MM.1S (cell line): ENCODE data around the gene PRELID2.

Experiments
- DNase-seq: peaks from one replicate; pipeline ENCODE4 v3.0.0-alpha.2; 2015
- H2AFZ ChIP-seq: fragments of 300-600 bp; sonication (generic); 2 replicates; pipeline ENCODE4 v1.6.0; 2016; ENCODE audit warnings: antibody characterized with exemption, low read length
- H3F3A ChIP-seq: fragments of 300-600 bp; sonication (generic); 2 replicates; pipeline ENCODE4 v1.6.1; 2016; ENCODE audit warnings: mild to moderate bottlenecking, antibody characterized with exemption, low read length, moderate library complexity, mixed read lengths; ENCODE audit not compliant: insufficient read depth
- H3K27ac ChIP-seq: fragments of 300-600 bp; sonication (generic); 2 replicates; pipeline ENCODE4 v1.5.1; 2016; ENCODE audit warnings: mild to moderate bottlenecking, low read length
- H3K27me3 ChIP-seq: fragments of 300-600 bp; sonication (generic); replicated peaks from 2 replicates; pipeline ENCODE4 v1.6.0; 2016; ENCODE audit warnings: low read length; ENCODE audit not compliant: insufficient read depth
- H3K36me3 ChIP-seq: fragments of 300-600 bp; sonication (generic); replicated peaks from 2 replicates; pipeline ENCODE4 v1.6.1; 2016; ENCODE audit warnings: mild to moderate bottlenecking, low read length, mixed read lengths; ENCODE audit not compliant: insufficient read depth
- H3K4me1 ChIP-seq: fragments of 300-600 bp; sonication (generic); 2 replicates; pipeline ENCODE4 v1.6.1; 2016; ENCODE audit warnings: low read length, mixed read lengths
- H3K4me2 ChIP-seq: fragments of 300-600 bp; sonication (generic); 2 replicates; pipeline ENCODE4 v1.6.0; 2016; ENCODE audit warnings: low read depth, low read length
- H3K4me3 ChIP-seq: fragments of 300-600 bp; sonication (generic); 2 replicates; pipeline ENCODE4 v1.5.1; 2016; ENCODE audit warnings: low read length, mixed read lengths
- H3K79me2 ChIP-seq: fragments of 300-600 bp; sonication (generic); 2 replicates; pipeline ENCODE4 v1.6.1; 2016; ENCODE audit warnings: mixed run types, low read length, mixed read lengths
- H3K9ac ChIP-seq: fragments of 300-600 bp; sonication (generic); 2 replicates; pipeline ENCODE4 v1.6.1; 2016; ENCODE audit warnings: low read length, mixed read lengths
- H3K9me2 ChIP-seq: fragments of 300-600 bp; sonication (generic); replicated peaks from 2 replicates; pipeline ENCODE4 v1.6.1; 2016; ENCODE audit warnings: mild to moderate bottlenecking, low read length, mixed read lengths; ENCODE audit not compliant: insufficient read depth
- H3K9me3 ChIP-seq: fragments of 300-600 bp; sonication (generic); replicated peaks from 2 replicates; pipeline ENCODE4 v1.6.1; 2016; ENCODE audit warnings: mild to moderate bottlenecking, low read length, mixed read lengths; ENCODE audit not compliant: insufficient read depth
- H4K20me1 ChIP-seq: fragments of 300-600 bp; sonication (generic); 2 replicates; pipeline ENCODE4 v1.6.1; 2016; ENCODE audit warnings: mild to moderate bottlenecking, low read length, moderate library complexity, mixed read lengths; ENCODE audit not compliant: insufficient read depth
- EZH2 ChIP-seq: fragments of 300-600 bp; sonication (generic); optimal IDR thresholded peaks from 2 replicates; pipeline ENCODE3; 2017; ENCODE audit warnings: low read depth, mild to moderate bottlenecking, antibody characterized with exemption, low read length, mixed read lengths
- EZH2phosphoT487 ChIP-seq: fragments of 300-600 bp; sonication (generic); IDR thresholded peaks from 2 replicates; pipeline ENCODE4 v1.6.1; 2018; ENCODE audit warnings: antibody characterized with exemption, low read length
- TF ChIP-seq, protein P1 (sequence below): fragments of 300-600 bp; sonication (generic); IDR thresholded peaks from 2 replicates; pipeline ENCODE4 v1.5.1; 2016; ENCODE audit warnings: antibody characterized with exemption, low read length, mixed read lengths

The PRELID2 gene

DNA sequence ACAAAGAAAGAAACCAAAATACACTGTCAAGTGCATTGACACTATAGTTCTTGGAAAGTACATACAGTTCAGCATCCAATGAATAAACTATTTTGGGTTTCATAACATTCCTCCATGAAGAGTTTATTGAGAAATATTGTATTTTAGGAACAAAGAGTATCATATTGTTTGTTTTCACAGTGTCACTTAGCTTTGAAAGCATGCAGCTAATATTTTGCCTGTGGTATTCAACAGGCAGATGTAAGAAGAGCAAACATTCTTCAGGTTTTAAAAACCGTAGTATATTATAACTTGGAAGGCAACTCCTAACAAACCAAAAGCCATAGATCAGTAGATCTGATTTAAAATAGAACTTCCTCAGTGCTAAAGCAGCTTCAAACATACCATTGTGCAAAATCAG lies 4.5 kb downstream of the PRELID2 start:
- no peak overlapping the region for H2AFZ ChIP-seq
- DNase-seq: no peak
- H3K27ac ChIP-seq: no peak overlapping the region
- H3K9me3 ChIP-seq: no peaks in the 10 kb centered on the region
- H3K27me3 ChIP-seq: no peaks in the 10 kb centered on the region
- H3K4me3 ChIP-seq: no peak overlapping the region
- H3K9ac ChIP-seq: no peak overlapping the region
- H3K79me2 ChIP-seq: no peaks in the 10 kb centered on the region; the same call in 1 of the 2 replicates
- no peaks in the 10 kb centered on the region for H3K36me3 ChIP-seq
- no peak for TF ChIP-seq EZH2
- TF ChIP-seq EZH2phosphoT487: no peak
- TF ChIP-seq, protein P1, sequence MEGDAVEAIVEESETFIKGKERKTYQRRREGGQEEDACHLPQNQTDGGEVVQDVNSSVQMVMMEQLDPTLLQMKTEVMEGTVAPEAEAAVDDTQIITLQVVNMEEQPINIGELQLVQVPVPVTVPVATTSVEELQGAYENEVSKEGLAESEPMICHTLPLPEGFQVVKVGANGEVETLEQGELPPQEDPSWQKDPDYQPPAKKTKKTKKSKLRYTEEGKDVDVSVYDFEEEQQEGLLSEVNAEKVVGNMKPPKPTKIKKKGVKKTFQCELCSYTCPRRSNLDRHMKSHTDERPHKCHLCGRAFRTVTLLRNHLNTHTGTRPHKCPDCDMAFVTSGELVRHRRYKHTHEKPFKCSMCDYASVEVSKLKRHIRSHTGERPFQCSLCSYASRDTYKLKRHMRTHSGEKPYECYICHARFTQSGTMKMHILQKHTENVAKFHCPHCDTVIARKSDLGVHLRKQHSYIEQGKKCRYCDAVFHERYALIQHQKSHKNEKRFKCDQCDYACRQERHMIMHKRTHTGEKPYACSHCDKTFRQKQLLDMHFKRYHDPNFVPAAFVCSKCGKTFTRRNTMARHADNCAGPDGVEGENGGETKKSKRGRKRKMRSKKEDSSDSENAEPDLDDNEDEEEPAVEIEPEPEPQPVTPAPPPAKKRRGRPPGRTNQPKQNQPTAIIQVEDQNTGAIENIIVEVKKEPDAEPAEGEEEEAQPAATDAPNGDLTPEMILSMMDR: no peak
- H3F3A ChIP-seq: no peaks in the 10 kb centered on the region
- no peaks in the 10 kb centered on the region for H4K20me1 ChIP-seq
- no peaks in the 10 kb centered on the region for H3K9me2 ChIP-seq
- no peak overlapping the region for H3K4me2 ChIP-seq
- peaks cover under 1% of the 10 kb centered on the region; the same call in 1 of the 2 replicates for H3K4me1 ChIP-seq

DNA sequence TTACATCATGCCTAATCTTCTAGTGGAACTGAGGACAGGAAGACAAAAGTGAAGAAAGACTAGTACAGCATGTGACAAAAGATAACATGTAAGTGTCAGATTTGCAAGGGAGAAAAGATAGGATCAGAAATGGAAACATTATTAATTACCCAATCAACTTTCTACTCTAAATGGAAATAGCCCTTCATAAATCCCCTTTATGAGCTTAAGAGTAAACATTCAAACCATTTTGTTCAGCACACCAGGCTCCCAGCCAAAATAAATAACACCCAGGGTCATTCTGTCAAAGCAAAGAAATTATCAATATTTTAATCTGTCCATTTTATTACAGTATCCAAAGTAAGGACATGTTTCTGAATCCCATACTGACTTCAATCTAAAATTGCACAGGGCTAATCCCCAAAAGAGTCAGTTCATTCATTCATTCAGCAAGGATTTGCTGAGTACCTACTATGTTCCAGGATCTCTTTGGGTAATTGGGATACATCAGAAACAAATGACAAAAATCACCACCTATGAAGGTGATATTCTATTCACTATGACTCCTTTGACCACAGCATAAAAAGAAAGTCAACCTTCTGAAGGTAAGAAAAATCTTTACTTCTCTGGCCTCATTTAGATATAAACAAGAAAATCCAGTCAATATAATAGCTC lies 5.3 kb downstream of the PRELID2 start:
- Histone ChIP-seq H3K27me3 (no peaks in the 10 kb centered on the region), H3K36me3 (no peaks in the 10 kb centered on the region), H3K9me3 (no peaks in the 10 kb centered on the region), H4K20me1 (no peaks in the 10 kb centered on the region), H3K27ac (no peak overlapping the region), H3K4me1 (no peaks in the 10 kb centered on the region), H2AFZ (no peak overlapping the region), H3K79me2 (no peaks in the 10 kb centered on the region; the same call in 1 of the 2 replicates), H3F3A (no peaks in the 10 kb centered on the region), H3K9ac (no peak overlapping the region), H3K4me2 (no peak overlapping the region), H3K9me2 (no peaks in the 10 kb centered on the region), H3K4me3 (no peak overlapping the region)
- DNase-seq: no peak
- TF ChIP-seq, protein P1: no peak
- TF ChIP-seq EZH2phosphoT487: no peak
- no peak for TF ChIP-seq EZH2

DNA sequence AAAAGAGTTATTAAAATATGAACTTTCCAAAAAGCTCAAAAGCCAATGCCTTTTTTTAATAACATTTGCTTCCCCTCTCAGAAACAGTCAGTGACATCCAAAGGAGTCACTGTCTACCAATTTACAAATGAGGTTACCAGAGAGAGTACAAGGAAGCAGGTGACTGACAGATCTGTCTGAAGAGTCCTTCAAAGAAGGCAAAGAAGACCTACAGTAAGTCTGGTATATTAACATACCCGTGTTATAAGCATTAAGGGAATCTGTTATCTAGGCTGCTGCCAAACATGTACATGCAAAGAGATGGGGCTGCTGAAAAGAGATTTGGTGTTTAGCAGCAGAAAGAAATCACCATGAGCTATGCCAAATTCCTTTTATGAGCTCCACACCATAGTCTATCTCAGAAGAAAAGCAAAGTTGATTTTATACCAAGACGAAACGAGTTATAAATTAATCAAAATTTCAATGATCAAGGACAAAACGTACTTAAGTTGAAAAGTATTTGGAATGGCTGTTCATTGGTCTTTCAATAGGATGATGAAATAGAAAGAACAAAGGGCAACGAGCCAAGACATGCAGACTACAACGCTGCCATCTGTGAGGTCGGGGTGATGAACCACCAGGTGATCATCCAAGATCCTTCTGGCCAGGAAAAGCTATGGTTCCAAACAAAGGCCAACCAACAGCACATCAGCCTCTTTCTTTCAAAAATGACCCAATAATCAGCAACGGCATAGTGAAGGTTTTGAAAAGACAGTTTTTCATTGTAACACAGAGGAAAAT lies 8.1 kb downstream of the PRELID2 start:
- TF ChIP-seq EZH2 (no peak), EZH2phosphoT487 (no peak)
- TF ChIP-seq, protein P1: no peak

More for the DNA sequence above, 8.1 kb downstream of the PRELID2 start:
- H3K4me1 ChIP-seq: no peaks in the 10 kb centered on the region
- H3K4me3 ChIP-seq: no peak overlapping the region
- H3K9ac ChIP-seq: no peak overlapping the region
- no peaks in the 10 kb centered on the region for H3K79me2 ChIP-seq
- no peaks in the 10 kb centered on the region for H3K36me3 ChIP-seq
- no peaks in the 10 kb centered on the region for H3K9me3 ChIP-seq
- no peaks in the 10 kb centered on the region for H3K9me2 ChIP-seq
- no peaks in the 10 kb centered on the region for H3F3A ChIP-seq
- no peak for DNase-seq
- no peak overlapping the region for H3K4me2 ChIP-seq
- no peak overlapping the region for H2AFZ ChIP-seq
- no peaks in the 10 kb centered on the region for H3K27me3 ChIP-seq
- no peaks in the 10 kb centered on the region for H4K20me1 ChIP-seq
- H3K27ac ChIP-seq: no peak overlapping the region
